HG03060 (cell line): ENCODE measurements around the gene XCL2.
"Not testable (repeated sequence)": the region's sequence is repeated elsewhere in the genome, so short reads cannot be mapped to it uniquely, and the experiment has no call there.

Experiments used
- ATAC-seq: cut with Tn5 transposase; IDR thresholded peaks from one replicate; pipeline ENCODE4 v1.9.1; 2021; ENCODE audit warnings: low read depth, moderate number of reproducible peaks; ENCODE audit not compliant: unreplicated experiment

Gene XCL2, protein sequence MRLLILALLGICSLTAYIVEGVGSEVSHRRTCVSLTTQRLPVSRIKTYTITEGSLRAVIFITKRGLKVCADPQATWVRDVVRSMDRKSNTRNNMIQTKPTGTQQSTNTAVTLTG

GRCh38 chr1:168543840-168544498, at the start of gene XCL2:
Gene XCL2 (minus strand): TSS chr1:168543997. CDS start chr1:168543964, 33 bp downstream.
- not testable (repeated sequence) for ATAC-seq

DNA sequence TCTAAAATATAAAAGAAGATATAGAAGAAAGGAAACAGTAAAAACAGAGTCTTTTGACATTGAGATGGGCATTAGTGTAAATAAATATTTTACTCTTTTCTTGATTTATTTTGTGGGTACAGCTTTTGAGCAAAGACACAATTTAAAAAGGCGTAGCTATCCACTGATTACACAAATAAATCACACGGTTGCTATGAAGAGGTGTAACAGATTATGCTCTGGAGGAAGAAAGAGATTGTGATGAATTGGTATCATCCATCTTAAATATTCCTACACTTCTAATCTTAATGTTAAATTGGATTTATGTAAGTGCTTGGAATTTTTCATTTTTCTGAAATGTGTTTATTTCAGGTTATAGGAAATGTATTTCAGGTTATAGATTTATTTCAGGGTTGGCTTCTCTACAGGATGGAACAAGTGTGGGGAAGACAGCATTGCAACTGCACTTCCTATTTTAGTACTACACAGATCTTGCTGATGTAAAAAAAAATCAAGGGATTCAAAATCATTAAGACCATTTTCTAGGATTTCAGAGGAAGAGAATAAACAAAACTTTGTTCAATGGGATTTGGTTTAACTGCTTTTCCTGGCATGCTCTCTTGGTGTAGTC, 47.9 kb upstream of the XCL2 start:
- ATAC-seq = no peak

DNA sequence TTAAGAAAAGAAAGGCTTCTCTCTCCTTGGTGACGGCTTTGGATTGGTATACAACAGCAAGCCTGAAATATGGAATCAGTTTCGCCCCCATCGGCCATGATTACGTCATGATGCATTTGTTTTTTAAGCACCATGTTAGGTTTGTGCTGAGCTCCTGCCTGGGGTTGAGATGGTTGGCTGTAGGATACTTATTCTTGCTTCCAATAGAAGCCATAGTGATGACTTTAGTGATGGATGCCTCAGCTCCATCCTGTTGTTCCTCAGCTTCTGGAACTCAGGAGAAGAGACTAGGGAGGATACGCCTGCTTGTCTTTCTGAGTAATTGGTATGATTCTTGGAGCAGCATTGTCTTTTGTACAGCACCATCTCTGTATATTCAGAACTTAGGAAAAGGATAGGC, 47.3 kb upstream of the XCL2 start:
- ATAC-seq = no peak

- ATAC-seq = no peak
These were observed 45.4 kb upstream of the XCL2 start for GRCh38 chr1:168589167-168589566.

- no peak for ATAC-seq
These were observed 42.1 kb upstream of the XCL2 start for GRCh38 chr1:168585937-168586336.

DNA sequence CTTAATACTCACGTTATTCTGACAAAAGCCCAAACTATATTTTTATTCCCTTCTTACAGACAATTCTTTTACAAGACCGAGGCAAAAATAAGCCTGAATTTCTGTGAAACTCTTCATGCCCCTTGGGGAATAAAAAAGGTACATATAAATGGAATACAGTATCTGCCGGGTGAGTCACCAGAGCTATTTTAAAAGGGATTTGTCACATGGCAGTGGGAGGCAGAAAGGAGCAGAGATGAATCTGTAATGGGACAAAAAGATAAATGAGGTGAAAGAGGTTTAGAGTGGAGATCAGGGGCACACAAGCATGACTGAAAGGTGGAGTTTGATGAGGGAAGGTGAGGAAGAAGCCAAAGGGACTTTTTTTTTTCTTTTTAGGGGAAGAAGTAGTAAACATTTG, 41.4 kb upstream of the XCL2 start:
- no peak for ATAC-seq

GRCh38 chr1:168583571-168583970, 39.8 kb upstream of the XCL2 start:
- ATAC-seq = no peak

DNA sequence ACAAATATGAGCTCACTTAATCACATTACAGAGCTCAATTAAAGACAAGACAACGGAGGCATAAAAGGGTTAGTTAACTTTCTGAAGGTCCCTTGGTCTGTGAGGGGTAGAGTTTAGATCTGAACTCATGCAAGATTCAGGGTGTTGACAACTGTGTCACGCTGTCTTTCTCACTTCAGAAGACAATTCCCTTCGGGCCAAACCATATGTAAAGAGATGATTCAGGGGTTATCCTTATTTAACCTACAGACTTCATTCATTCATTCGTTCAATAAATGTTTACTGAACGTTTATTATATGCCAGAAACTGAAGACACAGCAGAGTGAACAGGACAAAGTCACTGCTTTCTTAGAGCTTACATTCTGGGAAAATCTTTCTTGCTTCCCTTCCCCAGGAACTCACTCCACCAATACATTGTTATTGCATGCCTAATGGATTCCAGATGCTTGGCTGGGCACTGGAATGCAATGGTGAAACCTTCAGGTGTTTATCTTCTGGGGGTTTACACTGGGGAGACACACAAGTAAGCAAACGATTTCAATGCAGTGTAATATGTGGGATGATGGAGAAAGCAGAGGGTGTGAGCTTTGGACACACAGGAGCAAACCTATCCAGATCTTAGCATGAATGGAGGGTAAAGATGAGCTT, 39.0 kb upstream of the XCL2 start:
- no peak for ATAC-seq

DNA sequence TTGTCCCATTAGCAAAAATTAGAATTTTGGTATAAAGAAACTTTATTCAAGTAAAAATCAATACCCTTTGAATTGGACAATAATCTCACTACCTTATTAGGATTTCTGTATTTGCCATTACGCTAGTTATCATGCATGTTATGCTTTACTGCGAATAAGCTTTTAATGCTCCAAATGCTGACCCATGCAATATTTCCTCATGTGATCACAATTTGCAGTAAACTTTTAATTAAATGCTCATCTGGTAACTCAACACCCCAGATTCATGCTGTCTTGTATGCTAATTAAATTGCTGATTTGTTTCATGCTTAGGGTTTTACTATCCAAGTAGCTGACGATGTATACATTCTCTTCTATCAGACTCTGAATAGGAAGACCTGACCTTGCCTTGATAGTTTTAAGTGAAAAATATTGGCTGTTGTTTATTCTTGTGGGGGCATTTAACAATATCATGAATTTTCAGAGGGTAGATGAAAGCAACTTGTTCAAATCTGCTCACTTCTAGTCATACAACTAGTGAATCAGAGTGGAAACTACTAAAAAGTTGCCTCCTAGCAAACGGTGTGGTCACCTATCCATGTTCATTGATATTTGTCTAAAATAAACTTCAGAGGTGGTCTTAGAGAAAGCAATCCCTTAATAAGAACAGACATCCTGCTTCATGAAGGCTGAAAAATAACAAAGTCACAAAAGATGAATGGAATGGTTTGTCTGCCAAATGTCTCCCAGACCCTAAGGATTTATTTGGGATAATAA, 38.2 kb upstream of the XCL2 start:
- no peak for ATAC-seq

- ATAC-seq = not testable (repeated sequence)
These were observed 37.2 kb upstream of the XCL2 start for GRCh38 chr1:168580991-168581390.

DNA sequence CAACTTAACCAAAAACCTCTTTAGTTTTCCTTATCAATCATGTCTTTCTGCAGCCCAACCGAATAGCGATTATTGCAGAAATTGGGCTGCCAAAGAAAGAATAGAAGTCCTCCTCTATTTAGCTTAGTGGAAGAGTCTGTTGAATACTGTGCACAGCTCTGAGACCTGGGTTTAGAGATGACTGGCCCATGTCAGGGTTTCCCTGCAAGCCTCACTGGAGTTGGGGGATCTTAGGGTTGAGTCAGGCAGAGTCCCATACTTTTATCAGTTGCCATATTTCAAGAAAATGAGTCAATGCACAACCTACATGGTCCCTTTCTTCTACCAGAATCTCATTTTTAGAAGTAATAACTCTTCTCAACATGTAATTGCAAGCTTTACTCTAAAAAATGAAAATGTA, 36.5 kb upstream of the XCL2 start:
- ATAC-seq = not testable (repeated sequence)

GRCh38 chr1:168578531-168579185, 34.9 kb upstream of the XCL2 start:
- ATAC-seq = not testable (repeated sequence)

GRCh38 chr1:168576245-168576688, 32.5 kb upstream of the XCL2 start, which contains the start of gene XCL1:
Gene XCL1 (plus strand): TSS chr1:168576605. CDS start chr1:168576638, 33 bp downstream.
- not testable (repeated sequence) for ATAC-seq

DNA sequence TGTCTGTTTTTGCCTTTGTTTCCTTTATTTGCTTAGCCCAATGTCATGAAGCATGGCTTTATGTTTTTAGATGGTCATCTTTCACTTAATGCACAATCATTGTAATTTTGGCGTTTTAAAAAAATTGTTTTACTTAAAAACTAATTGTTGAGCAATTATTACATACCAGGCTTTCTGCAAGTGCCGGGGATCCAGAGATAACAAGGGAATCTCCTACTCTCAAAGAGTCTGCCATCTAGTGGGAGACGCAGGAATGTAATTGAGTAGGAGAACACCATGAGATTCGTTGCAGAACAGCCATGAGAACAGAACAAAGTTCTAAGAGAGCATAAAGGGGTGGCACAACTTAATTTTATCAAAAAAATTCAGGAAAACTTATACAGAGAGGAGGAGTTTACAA, 30.4 kb upstream of the XCL2 start:
- ATAC-seq = not testable (repeated sequence)

DNA sequence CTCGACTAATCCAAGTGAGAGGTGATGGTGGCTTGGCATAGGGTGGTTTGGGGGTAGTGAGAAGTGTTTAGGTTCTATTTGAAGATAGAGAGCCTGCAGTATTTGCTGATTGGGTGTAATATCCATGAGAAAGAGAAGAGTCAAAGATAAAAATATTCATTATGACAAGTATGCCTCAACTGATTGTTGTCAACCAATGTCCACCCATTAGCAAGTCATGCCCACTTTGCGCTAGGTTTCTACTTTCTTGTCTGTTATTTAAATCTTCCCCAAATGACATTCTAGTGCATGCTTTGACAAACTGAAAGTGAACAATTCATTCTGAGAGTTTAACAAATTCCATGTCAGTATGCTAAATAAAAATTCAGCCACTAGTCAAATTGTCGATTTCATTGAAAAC, 28.8 kb upstream of the XCL2 start:
- no peak for ATAC-seq

GRCh38 chr1:168570652-168571051, 26.9 kb upstream of the XCL2 start:
- ATAC-seq = no peak

- no peak for ATAC-seq
These were observed 24.5 kb upstream of the XCL2 start for GRCh38 chr1:168568346-168568745.

- ATAC-seq = no peak
These were observed 23.8 kb upstream of the XCL2 start for GRCh38 chr1:168567568-168567967.

GRCh38 chr1:168567007-168567406, 23.2 kb upstream of the XCL2 start:
- no peak for ATAC-seq

DNA sequence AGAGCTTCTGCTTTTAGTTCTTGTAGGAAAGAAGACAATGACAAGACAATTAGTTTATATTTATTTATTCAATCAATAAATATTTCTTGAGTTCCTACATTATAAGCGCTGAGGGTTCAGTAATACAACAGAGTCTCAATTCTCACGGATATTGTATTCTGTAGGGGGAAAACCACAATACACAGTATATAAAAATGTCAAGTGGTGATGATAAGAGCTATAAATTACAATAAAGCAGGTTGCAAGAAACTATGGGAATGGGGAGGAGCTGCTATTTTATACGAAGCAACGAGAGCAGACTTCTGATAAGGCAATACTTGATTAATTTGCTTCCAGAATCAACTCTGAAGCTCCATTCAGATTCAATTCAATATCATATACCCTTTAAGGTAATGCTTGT, 22.0 kb upstream of the XCL2 start:
- no peak for ATAC-seq
